ENCODE data around the gene ZFP14.

ZFP14 gene

DNA sequence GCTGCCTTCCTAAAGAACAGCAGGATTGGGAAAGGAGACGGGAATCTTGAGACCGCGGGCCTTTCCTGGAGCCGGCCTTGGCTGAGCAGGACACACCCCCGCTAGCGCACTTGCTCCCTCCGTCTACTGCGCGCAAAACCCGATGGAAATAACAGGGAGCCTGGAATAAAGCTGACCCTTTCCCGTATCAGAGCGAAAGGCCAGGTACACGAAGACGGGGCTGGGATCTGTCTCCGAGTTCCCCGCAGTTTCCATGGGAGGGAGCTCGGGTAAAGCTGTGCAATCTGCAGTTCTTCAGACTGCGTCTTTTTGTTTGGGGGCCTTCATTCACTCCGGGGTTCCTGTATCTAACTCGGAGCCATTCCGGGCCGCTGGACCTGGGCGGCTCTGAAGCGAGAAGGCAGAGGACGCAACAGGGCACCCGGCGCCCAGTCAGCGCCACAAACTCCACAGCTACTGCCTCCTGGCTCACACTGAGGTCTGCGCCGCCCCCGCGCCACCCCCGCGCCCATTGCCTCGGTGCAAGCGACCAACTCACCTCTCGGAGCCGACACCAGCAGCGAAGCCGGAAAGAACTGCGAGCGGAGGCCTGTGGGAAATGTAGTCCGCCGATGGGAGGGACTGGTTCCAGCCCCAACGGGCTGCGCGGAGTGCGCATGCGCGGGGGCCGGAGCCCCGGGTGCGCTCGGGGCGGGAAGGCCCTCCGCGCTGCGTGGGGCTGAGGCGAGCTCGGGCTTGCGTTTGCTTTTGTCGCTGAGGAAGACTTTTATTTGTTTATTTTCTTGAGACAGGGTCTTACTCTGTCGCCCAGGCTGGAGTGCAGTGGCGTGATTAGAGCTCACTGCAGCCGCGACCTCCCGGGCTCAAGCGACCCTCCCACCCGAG lies at the start of gene ZFP14 (continued):
- no peak for TF ChIP-seq ZNF521 (tag by site-specific recombination; IDR thresholded peaks at IDR 0.05)
- TF ChIP-seq ZNF311 (tag by site-specific recombination; IDR thresholded peaks at IDR 0.05; ENCODE audit: borderline replicate concordance): no peak
- peak; percentile 97 for TF ChIP-seq ZBTB10 (tag by site-specific recombination; IDR thresholded peaks at IDR 0.05)
- peak; percentile 98 for TF ChIP-seq ZEB2 (tag by site-specific recombination; IDR thresholded peaks at IDR 0.05)
- TF ChIP-seq YY1 (tag by site-specific recombination; IDR thresholded peaks at IDR 0.05): peak; percentile 65
- no peak for TF ChIP-seq OVOL3 (tag by site-specific recombination; IDR thresholded peaks at IDR 0.05)
- TF ChIP-seq ZBTB26 (tag by site-specific recombination; optimal IDR thresholded peaks at IDR 0.05): peak; percentile 95
- TF ChIP-seq ZNF830 (tag by site-specific recombination; IDR thresholded peaks at IDR 0.05; ENCODE audit: low read depth): no peak
- TF ChIP-seq ZNF791 (tag by site-specific recombination; IDR thresholded peaks at IDR 0.05): no peak
- TF ChIP-seq IKZF3 (tag by site-specific recombination; IDR thresholded peaks at IDR 0.05): peak; percentile 98
- TF ChIP-seq KLF9 (tag by site-specific recombination; IDR thresholded peaks at IDR 0.05; ENCODE audit: low read depth): peak; percentile 94
- TF ChIP-seq ZNF157 (tag by site-specific recombination; IDR thresholded peaks at IDR 0.05): no peak
- peak; percentile 65; the same call in 1 of the 2 replicates for TF ChIP-seq ZNF558 (tag by site-specific recombination; IDR thresholded peaks at IDR 0.05)
- TF ChIP-seq ZNF76 (tag by site-specific recombination; IDR thresholded peaks at IDR 0.05; ENCODE audit: borderline replicate concordance, low read depth): peak; percentile 98
- TF ChIP-seq GLI4 (tag by site-specific recombination; IDR thresholded peaks at IDR 0.05): no peak
- no peak for TF ChIP-seq HOXA7 (CRISPR knock-in tag; IDR thresholded peaks at IDR 0.05; ENCODE audit: borderline replicate concordance)
- TF ChIP-seq, protein P1, sequence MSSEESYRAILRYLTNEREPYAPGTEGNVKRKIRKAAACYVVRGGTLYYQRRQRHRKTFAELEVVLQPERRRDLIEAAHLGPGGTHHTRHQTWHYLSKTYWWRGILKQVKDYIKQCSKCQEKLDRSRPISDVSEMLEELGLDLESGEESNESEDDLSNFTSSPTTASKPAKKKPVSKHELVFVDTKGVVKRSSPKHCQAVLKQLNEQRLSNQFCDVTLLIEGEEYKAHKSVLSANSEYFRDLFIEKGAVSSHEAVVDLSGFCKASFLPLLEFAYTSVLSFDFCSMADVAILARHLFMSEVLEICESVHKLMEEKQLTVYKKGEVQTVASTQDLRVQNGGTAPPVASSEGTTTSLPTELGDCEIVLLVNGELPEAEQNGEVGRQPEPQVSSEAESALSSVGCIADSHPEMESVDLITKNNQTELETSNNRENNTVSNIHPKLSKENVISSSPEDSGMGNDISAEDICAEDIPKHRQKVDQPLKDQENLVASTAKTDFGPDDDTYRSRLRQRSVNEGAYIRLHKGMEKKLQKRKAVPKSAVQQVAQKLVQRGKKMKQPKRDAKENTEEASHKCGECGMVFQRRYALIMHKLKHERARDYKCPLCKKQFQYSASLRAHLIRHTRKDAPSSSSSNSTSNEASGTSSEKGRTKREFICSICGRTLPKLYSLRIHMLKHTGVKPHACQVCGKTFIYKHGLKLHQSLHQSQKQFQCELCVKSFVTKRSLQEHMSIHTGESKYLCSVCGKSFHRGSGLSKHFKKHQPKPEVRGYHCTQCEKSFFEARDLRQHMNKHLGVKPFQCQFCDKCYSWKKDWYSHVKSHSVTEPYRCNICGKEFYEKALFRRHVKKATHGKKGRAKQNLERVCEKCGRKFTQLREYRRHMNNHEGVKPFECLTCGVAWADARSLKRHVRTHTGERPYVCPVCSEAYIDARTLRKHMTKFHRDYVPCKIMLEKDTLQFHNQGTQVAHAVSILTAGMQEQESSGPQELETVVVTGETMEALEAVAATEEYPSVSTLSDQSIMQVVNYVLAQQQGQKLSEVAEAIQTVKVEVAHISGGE (tag by site-specific recombination; conservative IDR thresholded peaks at IDR 0.05; ENCODE audit: low read depth): peak; percentile 91
- 0 out of 2 replicates have a peak, but pooled peaks have one; percentile 78 for TF ChIP-seq ZNF692 (tag by site-specific recombination; IDR thresholded peaks at IDR 0.05)
- no peak for TF ChIP-seq ZNF433 (tag by site-specific recombination; IDR thresholded peaks at IDR 0.05; ENCODE audit: low read depth)
- TF ChIP-seq, protein P2, sequence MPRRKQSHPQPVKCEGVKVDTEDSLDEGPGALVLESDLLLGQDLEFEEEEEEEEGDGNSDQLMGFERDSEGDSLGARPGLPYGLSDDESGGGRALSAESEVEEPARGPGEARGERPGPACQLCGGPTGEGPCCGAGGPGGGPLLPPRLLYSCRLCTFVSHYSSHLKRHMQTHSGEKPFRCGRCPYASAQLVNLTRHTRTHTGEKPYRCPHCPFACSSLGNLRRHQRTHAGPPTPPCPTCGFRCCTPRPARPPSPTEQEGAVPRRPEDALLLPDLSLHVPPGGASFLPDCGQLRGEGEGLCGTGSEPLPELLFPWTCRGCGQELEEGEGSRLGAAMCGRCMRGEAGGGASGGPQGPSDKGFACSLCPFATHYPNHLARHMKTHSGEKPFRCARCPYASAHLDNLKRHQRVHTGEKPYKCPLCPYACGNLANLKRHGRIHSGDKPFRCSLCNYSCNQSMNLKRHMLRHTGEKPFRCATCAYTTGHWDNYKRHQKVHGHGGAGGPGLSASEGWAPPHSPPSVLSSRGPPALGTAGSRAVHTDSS (tag by site-specific recombination; IDR thresholded peaks at IDR 0.05): no peak
- TF ChIP-seq, protein P3, sequence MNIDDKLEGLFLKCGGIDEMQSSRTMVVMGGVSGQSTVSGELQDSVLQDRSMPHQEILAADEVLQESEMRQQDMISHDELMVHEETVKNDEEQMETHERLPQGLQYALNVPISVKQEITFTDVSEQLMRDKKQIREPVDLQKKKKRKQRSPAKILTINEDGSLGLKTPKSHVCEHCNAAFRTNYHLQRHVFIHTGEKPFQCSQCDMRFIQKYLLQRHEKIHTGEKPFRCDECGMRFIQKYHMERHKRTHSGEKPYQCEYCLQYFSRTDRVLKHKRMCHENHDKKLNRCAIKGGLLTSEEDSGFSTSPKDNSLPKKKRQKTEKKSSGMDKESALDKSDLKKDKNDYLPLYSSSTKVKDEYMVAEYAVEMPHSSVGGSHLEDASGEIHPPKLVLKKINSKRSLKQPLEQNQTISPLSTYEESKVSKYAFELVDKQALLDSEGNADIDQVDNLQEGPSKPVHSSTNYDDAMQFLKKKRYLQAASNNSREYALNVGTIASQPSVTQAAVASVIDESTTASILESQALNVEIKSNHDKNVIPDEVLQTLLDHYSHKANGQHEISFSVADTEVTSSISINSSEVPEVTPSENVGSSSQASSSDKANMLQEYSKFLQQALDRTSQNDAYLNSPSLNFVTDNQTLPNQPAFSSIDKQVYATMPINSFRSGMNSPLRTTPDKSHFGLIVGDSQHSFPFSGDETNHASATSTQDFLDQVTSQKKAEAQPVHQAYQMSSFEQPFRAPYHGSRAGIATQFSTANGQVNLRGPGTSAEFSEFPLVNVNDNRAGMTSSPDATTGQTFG (tag by site-specific recombination; IDR thresholded peaks at IDR 0.05; ENCODE audit: borderline replicate concordance): no peak
- peak; percentile 99 for TF ChIP-seq ZBTB17 (tag by site-specific recombination; IDR thresholded peaks at IDR 0.05)
- TF ChIP-seq ZNF514 (tag by site-specific recombination; IDR thresholded peaks at IDR 0.05): no peak
